Spleen (tissue), 11 donors: ENCODE measurements around the gene ATP12A. TPM values are rescaled to one million over a fixed set of nuclear protein-coding genes. Genes with fewer than 3 reads are reported as not detected.

Source experiments
- DNase-seq: peaks from one replicate; pipeline ENCODE4 v3.0.0-alpha.2; 2020
- H3K27ac ChIP-seq, 8 donors: fragments of 200-600 bp; sonication (generic) in 7 of 8; 1 replicate in 4 of 8; 2 replicates in 4 of 8; pipeline versions ENCODE4 v1.5.0 to v1.8.0; 2016 to 2021; ENCODE audit warnings: inconsistent platforms in 4 of 8, mild to moderate bottlenecking in 4 of 8, moderate library complexity in 1 of 8
- H3K27me3 ChIP-seq, 7 donors: fragments of 200-600 bp; sonication (generic) in 6 of 7; replicated peaks in 1 of 7; 1 replicate in 4 of 7; 2 replicates in 3 of 7; pipeline versions ENCODE4 v1.5.0 to v1.8.0; 2016 to 2021; ENCODE audit warnings: inconsistent platforms in 3 of 7, mild to moderate bottlenecking in 1 of 7
- H3K36me3 ChIP-seq, 6 donors: fragments of 200-600 bp; sonication (generic) in 5 of 6; 1 replicate in 4 of 6; 2 replicates in 2 of 6; pipeline versions ENCODE4 v1.5.0 to v1.8.0; 2016 to 2021; ENCODE audit warnings: inconsistent platforms in 2 of 6
- H3K4me1 ChIP-seq, 6 donors: fragments of 200-600 bp; sonication (generic) in 5 of 6; 1 replicate in 3 of 6; 2 replicates in 3 of 6; pipeline versions ENCODE4 v1.5.0 to v1.8.0; 2016 to 2021; ENCODE audit warnings: inconsistent platforms in 3 of 6
- H3K4me3 ChIP-seq, 8 donors: fragments of 200-600 bp; sonication (generic) in 7 of 8; 1 replicate in 4 of 8; 2 replicates in 4 of 8; pipeline versions ENCODE4 v1.5.0 to v1.8.0; 2016 to 2021; ENCODE audit warnings: inconsistent platforms in 4 of 8, mild to moderate bottlenecking in 4 of 8, moderate library complexity in 2 of 8
- H3K9me3 ChIP-seq, 8 donors: fragments of 200-600 bp; sonication (generic) in 7 of 8; 1 replicate in 4 of 8; 2 replicates in 4 of 8; pipeline versions ENCODE4 v1.5.0 to v1.8.0; 2016 to 2021; ENCODE audit warnings: inconsistent platforms in 4 of 8
- POLR2A ChIP-seq, 3 donors: fragments of 450-650 bp; IDR thresholded peaks; one replicate each; pipeline ENCODE4 v1.5.1; 2017; ENCODE audit warnings: antibody characterized with exemption in 3 of 3, mild to moderate bottlenecking in 1 of 3
- POLR2AphosphoS5 ChIP-seq, 3 donors: sonication (generic); formaldehyde crosslinking; IDR thresholded peaks; one replicate each; pipeline ENCODE4 v1.5.1; 2017; ENCODE audit warnings: antibody characterized with exemption in 3 of 3
- WGBS, 5 donors: extraction: QIAGEN DNeasy Blood & Tissue Kit in 3 of 5; methylation state at CpG; one replicate each; pipeline versions ENCODE4 v1.1.5 to v1.1.7; 2013 to 2018; 5-methylcytosine and 5-hydroxymethylcytosine counted together
- intact Hi-C: fragments of 100-400 bp; cut with DNase I; formaldehyde crosslinking; loops from one replicate; pipeline ENCODE4 v1.15.0; 2023; ENCODE audit warnings: low total_unique reads
- polyA plus RNA-seq, 3 donors: library from polyadenylated mRNA; stranded (reverse); fragments of 200-250 nt; gene quantifications; one replicate each; pipeline ENCODE4 v1.2.1, GENCODE V29; 2013
- total RNA-seq, 7 donors: library from RNA; depleted of rRNA in 3 of 7; stranded (reverse); fragments of >200 nt in 3 of 7; fragmentation: NEBNext Ultra II Directional in 4 of 7; extraction: Animal tissue kit (Norgen Biotek cat#: 25700) in 4 of 7; gene quantifications; one replicate each; pipeline versions ENCODE4 v1.1.0 to v1.2.1, GENCODE V29; 2016 to 2021
- TF ChIP-seq, protein P1 (sequence below), 11 experiments: fragments of 200-600 bp in 7 of 11; fragments of 450-650 bp in 4 of 11; sonication (generic) in 4 of 11; IDR thresholded peaks in 8 of 11; conservative IDR thresholded peaks in 3 of 11; 1 replicate in 7 of 11; 2 replicates in 4 of 11; pipeline versions ENCODE4 v1.4.0 to v1.8.0; 2016 to 2021; ENCODE audit warnings: antibody characterized with exemption in 11 of 11, inconsistent platforms in 4 of 11, mild to moderate bottlenecking in 1 of 11
- donor health status: healthy with polysubstance abuse.
- donor health status: DM: no; HTN: no; CAD: no; lungs with moderate emphysema.
- donor health status: DM: no; HTN: no; CAD: no.
- donor health status: Bipolar disorder and iron deficiency.
- donor health status: healthy.
- donor health status: DM: no; HTN: no; CAD: no.
- donor health status: DM: yes; HTN: yes; CAD: no.

ATP12A gene
- total and polyA plus RNA-seq, 10 donors = not detected

- Histone ChIP-seq H3K27ac (no peak overlapping the region), H3K4me1 (no peaks in the 10 kb centered on the region), H3K36me3 (no peaks in the 10 kb centered on the region), H3K4me3 (no peak overlapping the region), H3K9me3 (peaks cover 0 to 16% (median 11%) of the 10 kb centered on the region in 8 donors), H3K27me3 (no peaks in the 10 kb centered on the region)
- intact Hi-C loops = no loop called here
- TF ChIP-seq POLR2AphosphoS5 (IDR thresholded peaks at IDR 0.05) (no peak), POLR2A (IDR thresholded peaks at IDR 0.05) (no peak)
- TF ChIP-seq, protein P1, sequence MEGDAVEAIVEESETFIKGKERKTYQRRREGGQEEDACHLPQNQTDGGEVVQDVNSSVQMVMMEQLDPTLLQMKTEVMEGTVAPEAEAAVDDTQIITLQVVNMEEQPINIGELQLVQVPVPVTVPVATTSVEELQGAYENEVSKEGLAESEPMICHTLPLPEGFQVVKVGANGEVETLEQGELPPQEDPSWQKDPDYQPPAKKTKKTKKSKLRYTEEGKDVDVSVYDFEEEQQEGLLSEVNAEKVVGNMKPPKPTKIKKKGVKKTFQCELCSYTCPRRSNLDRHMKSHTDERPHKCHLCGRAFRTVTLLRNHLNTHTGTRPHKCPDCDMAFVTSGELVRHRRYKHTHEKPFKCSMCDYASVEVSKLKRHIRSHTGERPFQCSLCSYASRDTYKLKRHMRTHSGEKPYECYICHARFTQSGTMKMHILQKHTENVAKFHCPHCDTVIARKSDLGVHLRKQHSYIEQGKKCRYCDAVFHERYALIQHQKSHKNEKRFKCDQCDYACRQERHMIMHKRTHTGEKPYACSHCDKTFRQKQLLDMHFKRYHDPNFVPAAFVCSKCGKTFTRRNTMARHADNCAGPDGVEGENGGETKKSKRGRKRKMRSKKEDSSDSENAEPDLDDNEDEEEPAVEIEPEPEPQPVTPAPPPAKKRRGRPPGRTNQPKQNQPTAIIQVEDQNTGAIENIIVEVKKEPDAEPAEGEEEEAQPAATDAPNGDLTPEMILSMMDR (IDR thresholded peaks at IDR 0.05 in 8 of 11, conservative IDR thresholded peaks at IDR 0.05 in 3 of 11) = no peak
- whole genome bisulfite sequencing, 5 donors = 48 to 71% (median 58%) methylated on average over 4 of the region's 4 CpGs
- no peak for DNase-seq
Observed at GRCh38 chr13:24734950-24735349, 54.7 kb downstream of the ATP12A start.

- H3K4me1 ChIP-seq = peaks cover 0 to 2% (median 0%) of the 10 kb centered on the region in 6 donors
- DNase-seq = no peak
- no peaks in the 10 kb centered on the region for H3K27me3 ChIP-seq
- no peak for TF ChIP-seq POLR2AphosphoS5 (IDR thresholded peaks at IDR 0.05)
- TF ChIP-seq, protein P1 (IDR thresholded peaks at IDR 0.05 in 8 of 11, conservative IDR thresholded peaks at IDR 0.05 in 3 of 11) = no peak
- intact Hi-C loops = no loop called here
- peaks cover 0 to 5% (median 1%) of the 10 kb centered on the region in 8 donors for H3K9me3 ChIP-seq
- H3K4me3 ChIP-seq = no peak overlapping the region
- H3K27ac ChIP-seq = no peak overlapping the region
- H3K36me3 ChIP-seq = no peaks in the 10 kb centered on the region
- 79 to 95% (median 80%) methylated on average over 6 of the region's 6 CpGs for WGBS, 5 donors
Observed at GRCh38 chr13:24737042-24737441, 56.8 kb downstream of the ATP12A start.

DNA sequence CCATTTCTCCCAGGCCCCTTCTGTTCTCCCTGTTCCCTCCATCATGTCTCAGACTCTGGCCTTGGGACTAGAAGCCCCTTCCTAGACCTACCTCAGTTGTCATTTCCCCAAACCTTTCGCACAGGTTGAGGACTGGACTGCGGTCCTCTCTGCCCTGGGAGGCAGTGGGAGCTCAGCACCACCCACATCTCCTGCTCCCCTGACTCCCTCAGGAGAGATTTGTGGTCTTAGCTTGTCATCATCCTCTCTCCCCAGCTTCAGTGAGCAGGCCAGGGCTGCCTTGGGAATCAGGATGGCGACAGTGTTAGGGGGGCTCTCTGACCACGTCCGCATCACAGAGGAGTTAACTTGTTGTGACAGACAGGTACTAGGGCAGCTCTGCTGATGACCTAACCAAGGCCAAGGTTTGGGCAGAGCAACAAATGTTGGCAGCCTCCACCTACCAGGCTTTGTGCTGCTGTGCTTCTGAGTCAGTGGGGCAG, 58.2 kb downstream of the ATP12A start:
- DNase-seq = no peak
- Histone ChIP-seq H3K27ac (no peak overlapping the region), H3K27me3 (peaks cover 0 to 6% (median 0%) of the 10 kb centered on the region in 7 donors), H3K36me3 (no peaks in the 10 kb centered on the region), H3K4me3 (no peak overlapping the region), H3K4me1 (peaks cover 0 to 5% (median 0%) of the 10 kb centered on the region in 6 donors), H3K9me3 (no peaks in the 10 kb centered on the region)
- TF ChIP-seq, protein P1 (IDR thresholded peaks at IDR 0.05 in 8 of 11, conservative IDR thresholded peaks at IDR 0.05 in 3 of 11) = no peak
- no peak for TF ChIP-seq POLR2A (IDR thresholded peaks at IDR 0.05)
- TF ChIP-seq POLR2AphosphoS5 (IDR thresholded peaks at IDR 0.05) = no peak
- intact Hi-C loops = no loop called here
- WGBS, 5 donors = 77 to 99% (median 92%) methylated on average over 5 of the region's 5 CpGs

GRCh38 chr13:24740014-24740890, 60.0 kb downstream of the ATP12A start:
- H3K4me1 ChIP-seq = peaks cover 0 to 5% (median 0%) of the 10 kb centered on the region in 6 donors
- TF ChIP-seq POLR2A (IDR thresholded peaks at IDR 0.05) = no peak
- no peak for TF ChIP-seq POLR2AphosphoS5 (IDR thresholded peaks at IDR 0.05)
- TF ChIP-seq, protein P1 (IDR thresholded peaks at IDR 0.05 in 8 of 11, conservative IDR thresholded peaks at IDR 0.05 in 3 of 11) = no peak
- WGBS, 5 donors = 82 to 95% (median 89%) methylated on average over 9 to 12 of the region's 12 CpGs
- no peaks in the 10 kb centered on the region for H3K36me3 ChIP-seq
- H3K27me3 ChIP-seq = peaks cover 0 to 24% (median 4%) of the 10 kb centered on the region in 7 donors
- no peak overlapping the region for H3K27ac ChIP-seq
- DNase-seq = no peak
- intact Hi-C loops = no loop called here
- no peak overlapping the region for H3K4me3 ChIP-seq
- no peaks in the 10 kb centered on the region for H3K9me3 ChIP-seq
